ENCODE measurements around the gene SYT12. TPM values are rescaled to one million over a fixed set of nuclear protein-coding genes. Genes with fewer than 3 reads are reported as not detected.
A peak's percentile ranks its signal among the peaks of the same experiment; 100 is the strongest.

SYT12 gene
- total and polyA plus RNA-seq, 2 of the 13 experiments (the other 11 are each of a cell fraction or from before 2014, with no cell fraction given) = 0.01 to 0.02 TPM

GRCh38 chr11:67056267-67057204, 33.6 kb downstream of the SYT12 start, which contains the start of gene RHOD (continued):
- TF ChIP-seq MTERF4 (CRISPR knock-in tag; IDR thresholded peaks at IDR 0.05) = 0 out of 2 replicates have a peak, but pooled peaks have one; percentile 36
- 0 out of 2 replicates have a peak, but pooled peaks have one; percentile 21 for TF ChIP-seq ZBTB14 (CRISPR knock-in tag; IDR thresholded peaks at IDR 0.05)
- TF ChIP-seq ZNF784 (CRISPR knock-in tag; IDR thresholded peaks at IDR 0.05; ENCODE audit: borderline replicate concordance) = peak; percentile 65; the same call in 1 of the 2 replicates
- 0 out of 2 replicates have a peak, but pooled peaks have one; percentile 47 for TF ChIP-seq ZNF772 (CRISPR knock-in tag; IDR thresholded peaks at IDR 0.05)
- TF ChIP-seq SOX13 (IDR thresholded peaks at IDR 0.05) = no peak
- TF ChIP-seq SOX13 (CRISPR knock-in tag; conservative IDR thresholded peaks at IDR 0.05 in 1 of 2, IDR thresholded peaks at IDR 0.05 in 1 of 2) = 0 out of 4 replicates have a peak, but pooled peaks of 1 of the 2 experiments have one; percentile 10
- TF ChIP-seq ZNF142 (CRISPR knock-in tag; IDR thresholded peaks at IDR 0.05) = peak; percentile 99
- TF ChIP-seq TBL1XR1 (IDR thresholded peaks at IDR 0.05; ENCODE audit: borderline replicate concordance, low read length, partially characterized antibody) = no peak
- peak; percentile 86; the same call in 1 of the 2 replicates for TF ChIP-seq ARNT2 (CRISPR knock-in tag; IDR thresholded peaks at IDR 0.05; ENCODE audit: low read depth)
- TF ChIP-seq ZNF615 (CRISPR knock-in tag; IDR thresholded peaks at IDR 0.05; ENCODE audit: borderline replicate concordance) = no peak
- 0 out of 2 replicates have a peak, but pooled peaks have one; percentile 31 for TF ChIP-seq SALL2 (CRISPR knock-in tag; IDR thresholded peaks at IDR 0.05)
- TF ChIP-seq CCAR2 (optimal IDR thresholded peaks at IDR 0.05; ENCODE audit: low read depth, low read length) = no peak
- TF ChIP-seq ETV5 (CRISPR knock-in tag; IDR thresholded peaks at IDR 0.05; ENCODE audit: borderline replicate concordance) = peak; percentile 25; the same call in 1 of the 2 replicates
- peak; percentile 40; the same call in 1 of the 2 replicates for TF ChIP-seq ZNF788 (CRISPR knock-in tag; IDR thresholded peaks at IDR 0.05; ENCODE audit: borderline replicate concordance)
- TF ChIP-seq HOXD1 (CRISPR knock-in tag; IDR thresholded peaks at IDR 0.05) = no peak
- no peak for TF ChIP-seq ZNF530 (CRISPR knock-in tag; IDR thresholded peaks at IDR 0.05; ENCODE audit: low read depth)
- no peak for TF ChIP-seq RFXANK (CRISPR knock-in tag; IDR thresholded peaks at IDR 0.05)
- TF ChIP-seq GABPB1 (CRISPR knock-in tag; IDR thresholded peaks at IDR 0.05) = peak; percentile 60
- TF ChIP-seq ASH2L (IDR thresholded peaks at IDR 0.05; ENCODE audit: insufficient read length, low read depth, low read length) = peak; percentile 50

Data from HepG2 (cell line).